ENCODE measurements around the gene USO1.

GRCh38 chr4:75771607-75772006, 47.2 kb downstream of the USO1 start:
- TF ChIP-seq CTCF (IDR thresholded peaks at IDR 0.05) (no peak), POLR2A (IDR thresholded peaks at IDR 0.05) (no peak)

Measured in adrenal gland (tissue), 5 donors.